GM21515 (cell line): ENCODE results near the gene KIRREL2.
"Not testable (repeated sequence)": the region's sequence is repeated elsewhere in the genome, so short reads cannot be mapped to it uniquely, and the experiment has no call there.

Experiments used
- ATAC-seq: cut with Tn5 transposase; IDR thresholded peaks from one replicate; pipeline ENCODE4 v1.9.1; 2021; ENCODE audit not compliant: unreplicated experiment

The KIRREL2 gene

DNA sequence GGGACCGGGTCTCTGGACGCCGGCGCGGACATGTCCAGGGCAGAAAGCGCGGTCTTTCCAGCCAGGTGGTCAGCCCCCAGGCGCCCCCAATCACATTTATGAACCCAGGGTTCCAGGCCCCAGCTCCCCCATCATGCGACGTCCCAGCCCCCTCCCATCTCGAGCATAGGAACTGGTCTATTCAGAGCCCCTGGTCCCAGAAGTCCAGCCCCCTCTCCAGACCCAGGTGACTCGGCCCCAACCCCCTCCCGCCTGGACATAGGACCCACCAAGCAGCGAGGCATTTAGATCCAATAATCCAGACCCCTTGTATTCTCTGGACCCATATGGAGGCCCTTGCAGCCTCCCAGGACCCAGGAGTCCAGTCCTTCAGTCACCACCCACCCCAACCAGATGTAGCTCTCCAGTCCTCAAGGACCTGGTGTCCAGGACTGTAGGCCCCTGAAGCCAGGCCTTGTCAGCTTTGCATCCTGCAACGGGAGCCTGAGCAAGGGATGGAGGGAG lies 12.2 kb downstream of the KIRREL2 start:
- ATAC-seq = no peak

DNA sequence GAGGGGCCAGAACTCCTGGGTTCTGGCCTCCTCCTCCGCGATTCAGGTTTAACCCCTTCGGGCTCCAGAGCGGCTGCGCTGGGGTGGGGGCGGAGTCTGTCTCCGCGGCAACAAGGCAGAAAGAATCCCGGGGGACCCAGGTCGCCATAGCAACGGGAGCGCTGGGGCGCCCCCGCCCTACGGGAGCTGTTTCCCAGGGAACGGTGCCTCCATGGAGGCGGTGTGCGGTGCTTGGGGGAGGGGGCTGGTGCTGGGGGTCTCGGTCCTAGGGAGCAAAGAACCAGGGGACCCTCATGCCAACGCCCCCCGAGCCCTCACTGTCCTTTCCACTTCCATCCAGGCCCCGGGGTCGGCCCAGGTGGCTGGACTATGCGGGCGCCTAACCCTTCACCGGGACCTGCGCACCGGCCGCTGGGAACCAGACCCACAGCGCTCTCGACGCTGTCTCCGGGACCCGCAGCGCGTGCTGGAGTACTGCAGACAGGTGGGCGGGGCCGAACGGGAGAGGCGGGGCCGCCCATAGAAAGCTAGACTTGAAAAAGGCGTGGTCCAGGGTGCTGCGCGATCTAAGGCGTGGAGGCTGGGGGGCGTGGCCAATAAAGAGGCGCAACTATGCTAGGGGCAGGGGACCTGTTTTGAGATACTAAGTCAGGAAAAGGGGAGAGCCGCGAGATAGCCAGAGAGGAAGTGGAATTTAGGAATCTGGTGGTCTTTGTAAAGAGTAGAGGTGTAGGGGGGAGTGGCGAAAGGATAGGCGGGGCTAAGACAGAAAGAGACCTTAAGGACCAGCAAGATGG lies 12.8 kb downstream of the KIRREL2 start:
- peak; percentile 49 for ATAC-seq

DNA sequence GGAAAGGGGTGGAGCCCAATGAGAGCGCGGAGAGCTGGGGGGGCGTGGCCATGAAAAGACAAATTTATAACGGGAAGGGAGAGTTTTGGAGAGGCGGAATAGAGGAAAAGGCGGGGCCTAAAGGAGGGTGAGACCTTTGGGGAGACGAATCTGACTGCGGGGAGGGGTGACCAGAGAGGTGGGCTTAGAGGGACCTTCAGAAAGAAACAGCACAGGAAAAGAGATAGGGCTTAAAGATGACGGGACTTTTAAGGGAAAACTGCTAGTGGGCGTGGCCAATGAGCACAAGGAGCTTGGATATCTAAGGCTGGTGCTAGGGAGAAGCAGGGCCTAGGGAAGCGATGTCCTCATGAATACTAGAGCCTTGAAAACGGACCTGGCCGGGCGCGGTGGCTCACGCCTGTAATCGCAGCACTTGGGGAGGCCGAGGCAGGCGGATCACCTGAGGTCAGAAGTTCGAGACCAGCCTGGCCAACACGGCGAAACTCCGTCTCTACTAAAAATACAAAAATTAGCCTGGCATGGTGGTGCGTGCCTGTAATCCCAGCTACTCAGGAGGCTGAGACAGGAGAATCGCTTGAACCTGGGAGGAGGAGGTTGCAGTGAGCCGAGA lies 13.5 kb downstream of the KIRREL2 start:
- not testable (repeated sequence) for ATAC-seq

DNA sequence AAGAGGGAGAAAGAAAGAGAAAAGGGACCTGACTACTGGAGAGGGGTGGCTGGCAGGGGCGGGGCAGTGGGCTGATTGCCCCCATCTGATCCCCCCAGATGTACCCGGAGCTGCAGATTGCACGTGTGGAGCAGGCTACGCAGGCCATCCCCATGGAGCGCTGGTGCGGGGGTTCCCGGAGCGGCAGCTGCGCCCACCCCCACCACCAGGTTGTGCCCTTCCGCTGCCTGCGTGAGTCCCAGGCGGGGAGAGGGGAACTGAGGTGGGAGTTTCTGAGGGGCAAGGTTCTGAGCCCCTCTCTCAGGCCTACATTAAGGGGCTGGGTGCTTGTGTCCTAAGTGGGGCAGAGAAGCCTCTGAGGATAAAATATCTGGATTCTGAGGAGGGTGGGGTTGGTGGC lies 14.1 kb downstream of the KIRREL2 start:
- ATAC-seq = no peak

DNA sequence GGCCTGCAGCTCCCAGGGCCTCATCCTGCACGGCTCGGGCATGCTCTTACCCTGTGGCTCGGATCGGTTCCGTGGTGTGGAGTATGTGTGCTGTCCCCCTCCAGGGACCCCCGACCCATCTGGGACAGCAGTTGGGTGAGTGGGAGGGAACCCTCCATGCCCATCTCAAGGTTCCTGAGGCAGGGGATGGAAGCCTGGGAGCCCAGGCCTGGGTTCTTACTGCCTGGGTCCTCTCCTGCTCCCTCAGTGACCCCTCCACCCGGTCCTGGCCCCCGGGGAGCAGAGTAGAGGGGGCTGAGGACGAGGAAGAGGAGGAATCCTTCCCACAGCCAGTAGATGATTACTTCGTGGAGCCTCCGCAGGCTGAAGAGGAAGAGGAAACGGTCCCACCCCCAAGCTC lies 14.9 kb downstream of the KIRREL2 start:
- ATAC-seq = no peak

DNA sequence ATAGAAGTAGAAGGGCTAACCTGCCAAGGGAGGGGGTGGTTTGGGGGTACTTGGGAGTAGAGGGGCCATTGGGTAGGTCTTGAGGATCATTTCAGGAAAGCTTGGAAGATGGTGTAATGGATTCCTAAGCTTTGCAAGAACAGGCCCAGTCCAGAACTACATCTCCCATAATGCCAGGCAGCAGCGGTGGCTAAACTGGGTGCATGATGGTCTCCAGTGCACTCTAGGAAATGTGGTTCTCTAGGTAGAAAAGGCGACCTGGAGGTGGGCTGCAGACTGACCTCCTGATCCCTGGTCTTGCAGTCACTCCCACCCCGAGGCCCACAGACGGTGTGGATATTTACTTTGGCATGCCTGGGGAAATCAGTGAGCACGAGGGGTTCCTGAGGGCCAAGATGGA lies 15.5 kb downstream of the KIRREL2 start:
- ATAC-seq = no peak

DNA sequence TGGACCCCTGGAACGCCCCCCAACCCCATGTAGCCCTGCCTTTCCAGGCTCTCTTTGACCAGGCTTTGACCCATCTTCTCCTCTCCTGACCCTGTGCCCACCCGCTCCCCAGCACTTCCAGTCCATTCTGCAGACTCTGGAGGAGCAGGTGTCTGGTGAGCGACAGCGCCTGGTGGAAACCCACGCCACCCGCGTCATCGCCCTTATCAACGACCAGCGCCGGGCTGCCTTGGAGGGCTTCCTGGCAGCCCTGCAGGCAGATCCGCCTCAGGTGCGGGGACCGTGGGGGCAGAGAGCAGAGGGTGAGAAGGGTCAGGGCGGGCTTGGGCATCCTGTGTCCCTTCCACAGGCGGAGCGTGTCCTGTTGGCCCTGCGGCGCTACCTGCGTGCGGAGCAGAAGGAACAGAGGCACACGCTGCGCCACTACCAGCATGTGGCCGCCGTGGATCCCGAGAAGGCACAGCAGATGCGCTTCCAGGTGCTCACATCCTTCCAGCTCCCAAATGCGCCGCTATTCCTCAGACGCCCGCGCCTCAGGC lies 17.8 kb downstream of the KIRREL2 start:
- ATAC-seq = no peak

DNA sequence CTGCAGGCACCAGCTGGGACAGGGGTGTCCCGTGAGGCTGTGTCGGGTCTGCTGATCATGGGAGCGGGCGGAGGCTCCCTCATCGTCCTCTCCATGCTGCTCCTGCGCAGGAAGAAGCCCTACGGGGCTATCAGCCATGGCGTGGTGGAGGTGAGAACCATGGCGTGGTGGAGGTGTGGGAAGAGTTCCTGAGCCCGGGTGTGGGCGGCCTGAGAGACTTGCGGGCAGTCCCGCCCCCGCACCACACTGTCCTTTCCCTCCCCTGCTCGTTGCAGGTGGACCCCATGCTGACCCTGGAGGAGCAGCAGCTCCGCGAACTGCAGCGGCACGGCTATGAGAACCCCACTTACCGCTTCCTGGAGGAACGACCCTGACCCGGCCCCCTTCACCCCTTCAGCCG lies 22.4 kb downstream of the KIRREL2 start:
- ATAC-seq = no peak

DNA sequence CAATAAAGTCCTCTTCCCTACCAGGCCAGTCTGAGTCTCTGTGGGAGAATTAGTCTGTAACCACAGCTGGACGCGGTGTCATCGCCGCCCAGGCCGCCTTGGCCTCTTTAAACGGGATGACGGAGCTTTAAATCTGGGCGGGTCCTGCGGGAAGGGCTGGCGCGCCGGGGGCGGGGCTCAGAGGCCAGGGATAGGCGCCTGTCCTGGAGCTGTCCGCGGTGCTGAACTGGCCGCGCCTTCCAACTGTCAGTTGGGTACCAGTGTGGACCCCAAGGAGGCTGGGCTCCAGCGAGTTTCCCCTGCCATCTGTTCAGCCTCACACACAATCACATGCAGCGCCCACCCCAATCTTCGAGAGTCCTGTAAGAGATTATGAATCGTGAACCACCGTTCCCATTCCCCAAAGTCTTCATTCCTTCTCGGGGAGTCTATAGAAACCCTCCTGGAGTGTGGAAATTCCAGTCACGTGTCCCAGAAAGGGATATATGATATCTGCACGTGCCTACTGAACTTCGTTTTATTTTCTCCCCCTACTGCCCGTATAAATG lies 23.1 kb downstream of the KIRREL2 start:
- ATAC-seq = no peak

DNA sequence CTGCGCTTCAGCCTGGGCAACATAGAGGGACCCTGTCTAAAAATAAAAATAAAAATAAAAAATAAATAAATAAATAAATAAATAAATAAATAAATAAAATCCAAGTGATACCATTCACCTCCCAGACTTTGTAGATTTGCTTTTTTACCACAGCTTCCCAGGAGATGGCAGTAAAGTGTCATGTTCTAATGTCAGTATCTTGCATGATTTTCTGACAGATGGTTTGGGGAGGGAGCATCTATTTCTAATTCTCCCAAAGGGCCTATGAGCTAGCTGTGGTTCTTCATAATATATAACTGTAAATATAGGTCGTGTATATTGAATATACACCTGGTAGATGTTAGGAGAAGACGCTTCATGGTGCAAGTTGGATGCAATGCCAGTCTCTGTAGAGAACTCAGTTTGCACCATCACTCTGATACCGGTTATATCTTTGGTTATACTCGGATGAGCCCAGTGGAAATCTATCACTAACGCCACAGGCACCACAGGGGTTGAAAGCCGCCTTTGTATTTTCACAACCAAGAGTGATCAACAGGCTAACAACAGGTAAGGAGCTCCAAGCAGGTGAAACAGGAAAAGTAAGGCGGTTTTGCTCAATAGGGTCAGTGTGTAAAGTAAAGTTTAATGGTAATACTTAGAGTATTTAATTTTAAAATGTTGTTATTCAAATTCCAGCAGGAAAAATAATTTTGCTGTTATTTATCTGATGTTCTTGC lies 25.6 kb downstream of the KIRREL2 start:
- ATAC-seq = no peak

DNA sequence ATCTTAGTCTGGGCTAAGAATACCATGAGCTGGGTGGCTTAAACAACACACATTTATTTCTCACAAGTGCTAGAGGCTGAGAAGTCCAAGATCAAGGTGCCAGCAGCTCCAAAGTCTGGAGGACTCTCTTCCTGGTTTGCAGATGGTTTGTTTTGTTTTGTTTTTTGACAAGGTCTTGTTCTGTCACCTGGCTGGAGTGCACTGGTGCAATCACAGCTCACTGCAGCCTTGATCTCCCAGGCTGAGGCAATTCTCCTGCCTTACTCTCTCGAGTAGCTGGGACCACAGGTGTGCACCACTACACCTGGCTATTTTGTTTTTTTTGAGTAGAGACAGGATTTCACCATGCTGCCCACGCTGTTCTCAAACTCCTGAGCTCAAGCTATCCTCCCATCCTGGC lies 27.2 kb downstream of the KIRREL2 start:
- no peak for ATAC-seq

DNA sequence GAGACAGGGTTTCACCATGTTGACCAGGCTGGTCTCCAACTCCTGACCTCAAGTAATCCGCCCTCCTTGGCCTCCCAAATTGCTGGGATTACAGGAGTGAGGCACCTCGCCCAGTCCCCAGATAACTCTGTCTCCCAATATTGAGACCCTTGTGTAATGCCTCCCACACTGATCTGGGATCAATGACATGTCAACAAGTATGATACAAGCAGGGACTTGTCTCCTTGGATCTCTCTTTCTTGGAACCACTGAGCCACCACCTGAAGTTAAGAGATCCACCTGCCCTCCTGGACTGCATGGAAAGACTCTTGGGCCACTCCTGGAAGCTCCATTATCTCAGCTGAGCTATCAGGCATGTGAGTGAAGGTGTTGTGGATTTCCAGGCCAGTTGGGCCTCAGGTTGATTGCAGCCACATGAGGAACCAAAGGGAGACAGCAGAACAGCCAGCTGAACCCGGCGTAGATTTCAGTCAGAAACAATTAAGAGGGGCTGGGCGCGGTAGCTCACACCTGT lies 28.6 kb downstream of the KIRREL2 start:
- ATAC-seq = no peak

DNA sequence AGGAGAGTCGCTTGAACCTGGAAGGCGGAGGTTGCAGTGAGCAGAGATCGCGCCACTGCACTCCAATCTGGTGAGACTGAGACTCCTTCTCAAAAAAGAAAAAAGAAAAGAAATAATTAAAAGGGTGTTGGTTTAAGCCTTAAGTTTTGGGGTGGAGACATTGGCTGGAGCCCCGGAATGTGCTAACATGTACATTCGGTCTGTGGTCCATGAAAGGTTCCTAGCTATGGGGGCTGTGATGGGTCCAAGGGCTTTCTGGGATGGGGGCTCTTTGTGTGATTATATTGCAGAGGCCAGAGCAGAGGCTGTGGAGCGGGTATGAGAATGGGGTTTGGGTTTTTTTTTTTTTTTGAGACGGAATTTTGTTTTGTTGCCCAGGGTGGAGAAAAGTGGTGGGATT lies 29.2 kb downstream of the KIRREL2 start:
- ATAC-seq = no peak

DNA sequence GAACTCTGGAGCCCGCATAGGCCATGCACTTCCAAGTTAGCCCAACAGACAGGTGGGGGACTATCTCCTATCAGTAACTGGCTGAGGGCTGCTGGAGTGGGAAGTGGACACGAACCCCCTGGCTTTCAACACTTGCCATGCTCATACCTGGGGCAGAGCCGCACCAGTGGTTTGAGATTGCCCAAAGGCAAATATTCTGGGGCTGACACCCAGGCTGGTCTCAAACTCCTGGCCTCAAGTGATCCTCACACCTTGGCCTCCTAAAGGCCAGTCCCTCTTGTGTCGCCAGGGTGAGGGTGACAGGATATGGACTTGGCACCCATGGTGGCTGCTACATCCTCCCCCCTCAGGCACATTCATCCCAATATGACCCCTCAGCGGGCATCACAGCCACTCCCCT lies 30.5 kb downstream of the KIRREL2 start:
- no peak for ATAC-seq

DNA sequence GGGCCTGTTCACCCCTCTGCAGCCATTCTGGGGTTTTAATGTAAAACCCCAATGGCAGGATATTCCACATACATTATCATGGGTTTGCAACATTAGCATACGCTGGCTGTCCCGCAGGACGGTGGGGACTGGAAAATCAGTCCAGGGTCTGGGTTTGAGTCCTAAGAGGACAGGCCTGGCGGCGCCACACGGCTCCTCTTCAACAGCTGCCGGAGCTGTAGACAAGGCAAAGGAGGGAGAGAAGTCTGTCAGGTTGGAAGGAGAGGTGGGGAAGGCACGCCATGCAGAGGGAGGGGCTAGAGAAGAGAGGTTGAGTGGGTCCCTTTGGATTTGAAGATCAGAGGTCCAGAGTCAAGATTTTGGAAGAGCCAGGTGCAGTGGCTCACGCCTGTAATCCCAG lies 31.7 kb downstream of the KIRREL2 start:
- no peak for ATAC-seq

DNA sequence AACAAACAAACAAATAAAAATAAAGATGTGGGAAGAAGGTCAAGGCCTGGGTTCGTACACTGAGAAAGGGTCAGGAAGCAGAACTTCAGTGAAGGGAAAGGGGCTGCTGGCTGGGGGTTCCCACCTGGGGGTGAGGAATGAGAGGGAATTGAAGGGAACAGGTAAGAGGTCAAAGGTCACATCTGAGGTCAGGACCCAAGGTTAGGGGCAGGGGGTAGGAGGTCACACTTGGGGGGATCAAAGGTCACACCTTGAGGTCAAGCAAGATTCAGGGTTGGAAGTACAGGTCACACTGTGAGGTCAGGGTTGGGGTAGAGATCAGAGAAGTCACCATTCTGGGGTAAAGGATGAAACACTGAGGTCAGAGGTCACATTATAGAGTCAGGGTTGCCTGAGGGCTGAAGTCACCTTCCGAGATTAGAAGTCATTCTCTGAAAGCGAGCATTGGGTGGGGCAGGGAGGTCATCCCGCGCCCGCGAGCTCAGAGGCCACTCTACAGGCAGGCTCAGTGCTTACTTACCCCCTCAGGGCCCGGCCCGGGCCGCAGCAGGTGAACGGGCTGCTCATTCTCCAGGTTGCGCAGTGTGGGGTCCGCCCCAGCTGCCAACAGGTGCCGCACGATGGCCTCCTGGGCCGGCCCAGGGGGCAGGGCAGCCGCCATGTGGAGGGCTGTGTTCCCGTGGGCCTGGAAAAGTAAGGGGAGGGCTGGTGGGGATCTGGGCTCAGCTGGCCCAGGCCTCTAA lies 32.8 kb downstream of the KIRREL2 start:
- no peak for ATAC-seq

DNA sequence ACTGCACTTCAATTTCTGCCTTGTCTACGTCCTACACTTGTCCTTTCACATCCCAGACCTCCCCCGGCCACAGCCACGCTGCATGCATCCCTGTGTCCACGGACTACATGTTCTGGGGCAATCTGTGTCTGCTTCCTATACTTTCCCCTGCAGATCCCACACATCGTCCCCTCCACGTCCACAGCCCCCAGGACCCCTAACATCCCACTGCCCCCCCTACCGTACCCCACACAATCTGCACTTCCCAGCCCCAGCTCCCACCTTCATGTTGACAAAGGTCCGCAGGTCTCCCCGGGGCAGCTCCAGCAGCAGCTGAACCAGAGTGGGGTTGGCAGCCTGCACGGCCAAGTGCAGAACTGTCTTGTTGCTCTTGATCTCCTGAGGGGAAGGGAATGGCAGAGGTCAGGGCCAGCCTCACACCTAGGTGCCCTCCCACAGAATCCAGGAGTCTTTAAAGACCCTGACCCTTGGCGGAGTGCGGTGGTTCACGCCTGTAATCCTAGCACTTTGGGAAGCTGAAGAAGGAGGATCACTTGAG lies 33.5 kb downstream of the KIRREL2 start:
- no peak for ATAC-seq

DNA sequence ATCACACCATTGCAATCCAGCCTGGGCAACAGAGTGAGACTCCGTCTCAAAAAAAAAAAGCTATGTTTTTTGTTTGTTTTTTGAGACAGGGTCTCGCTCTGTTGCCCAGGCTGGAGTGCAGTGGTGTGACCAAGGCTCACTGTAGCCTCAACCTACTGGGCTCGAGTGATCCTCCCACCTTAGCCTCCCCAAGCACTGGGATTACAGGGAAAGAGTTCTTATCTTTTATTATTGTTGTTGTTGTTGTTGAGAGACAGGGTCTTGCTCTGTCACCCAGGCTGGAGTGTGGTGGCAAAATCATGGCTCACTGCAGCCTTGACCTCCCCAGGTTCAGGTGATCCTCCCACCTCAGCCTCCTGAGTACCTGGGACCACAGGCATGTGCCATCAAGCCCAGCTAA lies 35.1 kb downstream of the KIRREL2 start:
- not testable (repeated sequence) for ATAC-seq

DNA sequence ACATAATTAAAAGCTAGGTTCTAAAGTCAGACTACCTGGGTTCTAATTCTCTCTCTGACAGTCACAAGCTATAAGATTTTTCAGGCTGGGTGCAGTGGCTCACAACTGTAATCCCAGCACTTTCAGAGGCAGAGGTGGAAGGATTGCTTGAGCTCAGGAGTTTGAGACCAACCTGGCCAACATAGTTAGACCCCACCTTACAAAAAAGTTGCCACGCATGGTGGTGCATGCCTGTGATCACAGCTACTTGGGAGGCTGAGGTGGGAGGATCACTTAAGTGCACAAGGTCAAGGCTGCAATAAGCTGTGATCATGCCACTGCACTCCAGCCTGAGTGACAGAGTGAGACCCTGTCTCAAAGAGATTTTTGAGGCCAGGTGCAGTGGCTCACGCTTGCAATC lies 37.6 kb downstream of the KIRREL2 start:
- no peak for ATAC-seq
